ENCODE measurements around the gene KIAA0513. TPM values are rescaled to one million over a fixed set of nuclear protein-coding genes. Genes with fewer than 3 reads are reported as not detected.

Gene KIAA0513
- total RNA-seq, 1 experiment from 2014 or later = 12.4 TPM

DNA sequence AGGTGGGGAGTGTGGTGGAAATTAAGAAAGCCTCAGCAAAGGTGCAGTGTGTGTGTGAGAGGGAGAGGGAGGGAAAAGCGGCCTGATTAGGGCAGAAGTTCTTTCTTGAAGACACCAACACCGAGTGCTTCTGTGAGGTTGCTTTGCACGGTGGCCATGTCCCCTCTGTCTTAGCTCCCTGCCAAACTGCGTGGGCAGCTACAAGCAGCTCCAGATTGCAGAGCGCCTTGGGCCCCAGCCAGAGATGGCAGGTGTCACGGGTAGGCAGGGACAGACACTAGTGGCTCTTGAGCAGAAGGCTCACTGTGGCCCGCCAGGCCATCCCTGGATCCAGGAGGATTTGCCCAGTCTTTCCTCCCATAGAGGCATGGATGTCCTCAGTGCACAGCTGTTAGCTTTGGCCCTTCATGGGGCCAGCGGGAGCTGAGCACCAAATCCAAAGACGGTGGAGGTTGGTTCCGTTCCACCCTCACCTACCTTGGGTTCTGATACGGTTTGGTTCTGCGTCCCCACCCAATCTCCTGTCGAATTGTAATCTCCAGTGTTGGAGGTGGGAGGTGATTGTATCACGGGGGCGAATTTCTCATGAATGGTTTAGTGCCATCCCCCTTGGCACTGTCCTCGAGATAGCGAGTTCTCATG, 21.4 kb downstream of the KIAA0513 start:
- Mint-ChIP-seq H3K36me3 (ENCODE audit: insufficient read depth, unreplicated experiment) (no peaks in the 10 kb centered on the region), H3K4me3 (ENCODE audit: low read depth, unreplicated experiment) (no peak overlapping the region), H3K27ac (ENCODE audit: unreplicated experiment) (no peak overlapping the region), H3K9me3 (ENCODE audit: low read depth, unreplicated experiment) (no peaks in the 10 kb centered on the region), H3K27me3 (ENCODE audit: unreplicated experiment) (peaks cover 14% of the 10 kb centered on the region), H3K4me1 (ENCODE audit: low read depth, unreplicated experiment) (no peaks in the 10 kb centered on the region)
- TF ChIP-seq, protein P1, sequence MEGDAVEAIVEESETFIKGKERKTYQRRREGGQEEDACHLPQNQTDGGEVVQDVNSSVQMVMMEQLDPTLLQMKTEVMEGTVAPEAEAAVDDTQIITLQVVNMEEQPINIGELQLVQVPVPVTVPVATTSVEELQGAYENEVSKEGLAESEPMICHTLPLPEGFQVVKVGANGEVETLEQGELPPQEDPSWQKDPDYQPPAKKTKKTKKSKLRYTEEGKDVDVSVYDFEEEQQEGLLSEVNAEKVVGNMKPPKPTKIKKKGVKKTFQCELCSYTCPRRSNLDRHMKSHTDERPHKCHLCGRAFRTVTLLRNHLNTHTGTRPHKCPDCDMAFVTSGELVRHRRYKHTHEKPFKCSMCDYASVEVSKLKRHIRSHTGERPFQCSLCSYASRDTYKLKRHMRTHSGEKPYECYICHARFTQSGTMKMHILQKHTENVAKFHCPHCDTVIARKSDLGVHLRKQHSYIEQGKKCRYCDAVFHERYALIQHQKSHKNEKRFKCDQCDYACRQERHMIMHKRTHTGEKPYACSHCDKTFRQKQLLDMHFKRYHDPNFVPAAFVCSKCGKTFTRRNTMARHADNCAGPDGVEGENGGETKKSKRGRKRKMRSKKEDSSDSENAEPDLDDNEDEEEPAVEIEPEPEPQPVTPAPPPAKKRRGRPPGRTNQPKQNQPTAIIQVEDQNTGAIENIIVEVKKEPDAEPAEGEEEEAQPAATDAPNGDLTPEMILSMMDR (IDR thresholded peaks at IDR 0.05; ENCODE audit: unreplicated experiment) = no peak
- no TSS peak for BruUV-seq (replicated peaks)
- intact Hi-C loops (cut with micrococcal nuclease; ENCODE audit: unreplicated experiment) = no loop called here
- CTCF ChIA-PET = interaction anchor here (0.7 kb wide), 1 partner anchor 11 kb away, joined by 7 read pairs; no protein-coding TSS in a partner anchor
- no peak for DNase-seq

DNA sequence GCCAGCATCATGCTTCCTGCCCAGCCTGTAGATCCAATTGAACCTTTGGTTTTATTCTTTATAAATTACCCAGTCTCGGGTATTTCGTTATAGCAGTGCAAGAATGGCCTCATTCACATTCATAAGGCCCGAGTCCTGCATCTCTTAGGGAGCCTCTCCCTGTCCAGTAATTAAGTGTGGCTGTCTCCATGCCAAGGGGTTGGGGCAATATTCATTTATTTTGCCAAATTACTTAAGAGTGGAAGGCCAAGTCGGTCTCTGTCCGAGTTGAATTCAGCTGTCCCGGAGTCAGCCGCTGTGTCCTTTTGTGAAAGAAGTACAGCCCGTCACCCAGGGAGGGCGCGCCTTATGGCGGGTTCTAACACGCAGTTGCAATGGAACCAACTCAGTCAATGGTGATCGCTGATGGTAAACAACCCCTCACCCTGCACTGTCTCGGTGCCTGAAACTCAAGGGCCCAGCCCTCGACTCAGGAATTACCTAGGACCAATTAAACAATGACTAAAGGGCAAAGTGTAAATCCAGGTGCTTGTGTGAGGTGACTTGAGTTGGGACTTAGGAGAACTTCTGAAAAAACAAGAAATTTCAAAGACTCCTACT, 22.2 kb downstream of the KIAA0513 start:
- no peaks in the 10 kb centered on the region for H3K36me3 Mint-ChIP-seq (ENCODE audit: insufficient read depth, unreplicated experiment)
- no peaks in the 10 kb centered on the region for H3K4me1 Mint-ChIP-seq (ENCODE audit: low read depth, unreplicated experiment)
- H3K27ac Mint-ChIP-seq (ENCODE audit: unreplicated experiment) = no peak overlapping the region
- CTCF ChIA-PET = no interaction called here
- H3K4me3 Mint-ChIP-seq (ENCODE audit: low read depth, unreplicated experiment) = no peak overlapping the region
- TF ChIP-seq, protein P1 (IDR thresholded peaks at IDR 0.05; ENCODE audit: unreplicated experiment) = no peak
- BruUV-seq (replicated peaks) = no TSS peak
- peaks cover 14% of the 10 kb centered on the region for H3K27me3 Mint-ChIP-seq (ENCODE audit: unreplicated experiment)
- no peak for DNase-seq
- intact Hi-C loops (cut with micrococcal nuclease; ENCODE audit: unreplicated experiment) = no loop called here
- no peaks in the 10 kb centered on the region for H3K9me3 Mint-ChIP-seq (ENCODE audit: low read depth, unreplicated experiment)

DNA sequence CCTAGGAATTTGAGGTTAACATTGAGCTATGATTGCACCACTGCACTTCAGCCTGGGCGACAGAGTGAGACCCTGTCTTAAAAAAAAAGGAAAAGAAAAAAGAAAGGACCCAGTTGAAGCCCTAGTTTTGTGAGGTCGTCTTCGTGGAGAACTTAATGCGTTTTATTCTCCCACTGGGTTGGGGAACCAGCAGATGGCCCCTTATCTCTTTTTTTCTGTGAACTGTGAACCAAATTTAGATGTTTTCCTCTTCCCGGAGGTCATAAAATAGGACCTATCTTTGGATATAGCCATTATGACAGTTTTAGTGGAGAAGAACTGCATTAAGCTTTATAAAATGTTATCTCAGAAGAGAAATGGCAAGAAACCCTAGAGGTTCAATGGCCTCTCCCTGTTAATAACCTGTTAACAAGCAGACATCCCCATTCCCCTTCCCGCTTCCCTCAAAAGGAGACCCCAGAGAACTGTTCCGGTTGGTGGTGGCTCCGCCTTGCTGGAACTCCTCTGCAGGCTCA, 23.5 kb downstream of the KIAA0513 start:
- intact Hi-C loops (cut with micrococcal nuclease; ENCODE audit: unreplicated experiment) = no loop called here
- CTCF ChIA-PET = interaction anchor here (0.6 kb wide), 1 partner anchor 10 kb away, joined by 3 read pairs; no protein-coding TSS in a partner anchor
- Mint-ChIP-seq H3K27me3 (ENCODE audit: unreplicated experiment) (peaks cover 12% of the 10 kb centered on the region), H3K36me3 (ENCODE audit: insufficient read depth, unreplicated experiment) (no peaks in the 10 kb centered on the region), H3K4me1 (ENCODE audit: low read depth, unreplicated experiment) (no peaks in the 10 kb centered on the region), H3K9me3 (ENCODE audit: low read depth, unreplicated experiment) (no peaks in the 10 kb centered on the region), H3K4me3 (ENCODE audit: low read depth, unreplicated experiment) (no peak overlapping the region), H3K27ac (ENCODE audit: unreplicated experiment) (no peak overlapping the region)
- TF ChIP-seq, protein P1 (IDR thresholded peaks at IDR 0.05; ENCODE audit: unreplicated experiment) = no peak
- DNase-seq = no peak
- no TSS peak for BruUV-seq (replicated peaks)

DNA sequence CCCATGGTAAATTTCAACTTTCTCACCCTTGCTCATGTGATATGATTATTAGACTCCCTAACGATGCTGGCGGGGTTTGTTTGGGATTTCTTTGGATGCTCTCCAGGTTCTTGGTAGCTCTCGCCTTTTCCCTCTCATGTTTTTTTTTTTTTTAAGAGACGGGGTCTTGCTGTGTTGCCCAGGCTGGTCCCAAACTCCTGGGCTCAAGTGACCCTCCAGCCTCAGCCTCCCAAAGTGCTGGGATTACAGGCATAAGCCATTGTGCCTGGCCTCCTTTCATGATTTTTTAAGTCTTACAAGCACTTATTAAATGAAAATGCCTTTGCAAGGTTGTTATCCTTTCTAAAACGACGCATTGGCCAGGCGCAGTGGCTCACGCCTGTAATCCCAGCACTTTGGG, 24.1 kb downstream of the KIAA0513 start:
- CTCF ChIA-PET = interaction anchor here (0.6 kb wide), 1 partner anchor 11 kb away, joined by 3 read pairs; no protein-coding TSS in a partner anchor
- Mint-ChIP-seq H3K4me3 (ENCODE audit: low read depth, unreplicated experiment) (no peak overlapping the region), H3K4me1 (ENCODE audit: low read depth, unreplicated experiment) (peaks cover under 1% of the 10 kb centered on the region), H3K27me3 (ENCODE audit: unreplicated experiment) (peaks cover 6% of the 10 kb centered on the region), H3K27ac (ENCODE audit: unreplicated experiment) (no peak overlapping the region), H3K36me3 (ENCODE audit: insufficient read depth, unreplicated experiment) (no peaks in the 10 kb centered on the region), H3K9me3 (ENCODE audit: low read depth, unreplicated experiment) (no peaks in the 10 kb centered on the region)
- TF ChIP-seq, protein P1 (IDR thresholded peaks at IDR 0.05; ENCODE audit: unreplicated experiment) = no peak
- no peak for DNase-seq
- no TSS peak for BruUV-seq (replicated peaks)
- intact Hi-C loops (cut with micrococcal nuclease; ENCODE audit: unreplicated experiment) = no loop called here

Data from Calu3 (cell line).